K562 (cell line): ENCODE data around the gene ATP13A4. TPM values are rescaled to one million over a fixed set of nuclear protein-coding genes. Genes with fewer than 3 reads are reported as not detected.

Experiments used
- ATAC-seq: fragments of 200-7000 bp; cut with Tn5 transposase; 3 replicates; pipeline ENCODE4 v1.9.1; 2020; ENCODE audit warnings: moderate library complexity
- BruUV-seq: library from RNA; stranded (reverse); fragments of 400-500 nt; replicated peaks from 2 replicates; lab custom pipeline; 2021; lab: Mats Ljungman, UMichigan
- CTCF ChIA-PET: fragments of 300-600 bp; formaldehyde crosslinking; extraction: SDS; loops from one replicate; lab custom pipeline; 2021; ENCODE audit warnings: low intra/inter-chr PET ratio; lab: Yijun Ruan, JAX
- POLR2A ChIA-PET: fragments of 300-600, 350-650 bp; sonication (Branson Sonifier 250); formaldehyde crosslinking; extraction: SDS; loops from one replicate; lab custom pipeline; 2021; ENCODE audit warnings: antibody characterized with exemption, inconsistent platforms; lab: Yijun Ruan, JAX
- DNase-seq, 4 experiments: peaks; one replicate each; pipeline versions ENCODE4 v3.0.0 to v3.0.0-alpha.2; 2011 to 2018; ENCODE audit warnings: low spot score in 3 of 4, mixed read lengths in 3 of 4; ENCODE audit errors: extremely low read depth in 1 of 4
- FAIRE-seq: peaks from 2 replicates; lab custom pipeline; 2011; peaks lifted over from hg19 to GRCh38; lab: Jason Lieb, UNC
- H2AFZ ChIP-seq: 2 replicates; pipeline ENCODE4 v1.6.0; 2011; ENCODE audit warnings: low read depth, low read length, control low read depth, inconsistent platforms
- H3K27ac ChIP-seq: fragments of 200-600 bp; 3 replicates; pipeline ENCODE4 v1.8.0; 2011; ENCODE audit warnings: low read depth, mild to moderate bottlenecking, control low read depth, inconsistent platforms, low read length, moderate library complexity, mixed read lengths; ENCODE audit errors: extremely low read depth
- H3K27me3 ChIP-seq, 2 experiments: fragments of 300-600 bp in 1 of 2; 2 replicates in 1 of 2; 3 replicates in 1 of 2; pipeline versions ENCODE4 v1.6.0 to v1.8.0; 2011; ENCODE audit warnings: inconsistent platforms in 2 of 2, low read length in 2 of 2, mild to moderate bottlenecking in 1 of 2, mixed read lengths in 1 of 2, moderate library complexity in 1 of 2; ENCODE audit not compliant: control insufficient read depth in 2 of 2, insufficient read depth in 2 of 2
- H3K36me3 ChIP-seq: fragments of 300-600 bp; 3 replicates; pipeline ENCODE4 v1.8.0; 2011; ENCODE audit warnings: mild to moderate bottlenecking, low read length, inconsistent platforms; ENCODE audit not compliant: control insufficient read depth, insufficient read depth
- H3K4me1 ChIP-seq, 2 experiments: fragments of 200-600 bp in 1 of 2; replicated peaks in 1 of 2; 2 replicates in 1 of 2; 3 replicates in 1 of 2; pipeline versions ENCODE4 v1.5.1 to v1.8.0; 2011; ENCODE audit warnings: inconsistent platforms in 2 of 2, low read length in 2 of 2, mild to moderate bottlenecking in 1 of 2, mixed read lengths in 1 of 2, moderate library complexity in 1 of 2; ENCODE audit not compliant: control insufficient read depth in 2 of 2, insufficient read depth in 2 of 2
- H3K4me2 ChIP-seq: 2 replicates; pipeline ENCODE4 v1.6.1; 2011; ENCODE audit warnings: low read length, control low read depth, inconsistent platforms, mixed read lengths; ENCODE audit not compliant: insufficient read depth
- H3K4me3 ChIP-seq: fragments of 200-600 bp; sonication (generic), shearing (Covaris generic); 2 replicates; pipeline ENCODE4 v1.5.1; 2016; ENCODE audit warnings: control low read depth, inconsistent platforms
- H3K79me2 ChIP-seq: fragments of 200-600 bp; 3 replicates; pipeline ENCODE4 v1.8.0; 2011; ENCODE audit warnings: low read length, inconsistent platforms; ENCODE audit not compliant: control insufficient read depth, insufficient read depth
- H3K9ac ChIP-seq, 2 experiments: 2 replicates each; pipeline versions ENCODE4 v1.6.0 to v1.6.1; 2011; ENCODE audit warnings: low read depth in 2 of 2, low read length in 2 of 2, control low read depth in 1 of 2, inconsistent platforms in 1 of 2, mild to moderate bottlenecking in 1 of 2, mixed read lengths in 1 of 2; ENCODE audit not compliant: insufficient read depth in 1 of 2
- H3K9me1 ChIP-seq: one replicate; pipeline ENCODE4 v1.6.0; 2011; ENCODE audit warnings: inconsistent platforms, mild to moderate bottlenecking, low read length, moderate library complexity; ENCODE audit not compliant: control insufficient read depth, insufficient read depth
- H3K9me3 ChIP-seq: replicated peaks from 2 replicates; pipeline ENCODE4 v1.5.1; 2011; ENCODE audit warnings: low read depth, low read length, inconsistent platforms; ENCODE audit not compliant: control insufficient read depth, insufficient read depth
- H4K20me1 ChIP-seq: replicated peaks from 2 replicates; pipeline ENCODE4 v1.6.1; 2011; ENCODE audit warnings: low read length, inconsistent platforms, mixed read lengths; ENCODE audit not compliant: control insufficient read depth, insufficient read depth
- C11orf30 ChIP-seq: fragments of 450-650 bp; IDR thresholded peaks from 2 replicates; pipeline ENCODE4 v1.6.1; 2016; ENCODE audit warnings: low read depth, mild to moderate bottlenecking
- CEBPG ChIP-seq, 3 experiments: fragments of 200-800 bp in 1 of 3; sonication (Bioruptor generic) in 1 of 3; sonication (generic) in 1 of 3; formaldehyde crosslinking in 1 of 3; IDR thresholded peaks in 2 of 3; conservative IDR thresholded peaks in 1 of 3; 2 replicates each; pipeline versions ENCODE4 v1.6.1 to v1.8.0; 2016 to 2022; ENCODE audit warnings: missing compliant biosample characterization in 2 of 3, missing genetic modification characterization in 2 of 3, mild to moderate bottlenecking in 1 of 3, missing genetic modification reagents in 1 of 3
- GTF2A2 ChIP-seq: IDR thresholded peaks from 2 replicates; pipeline ENCODE4 v1.6.1; 2016; ENCODE audit warnings: mild to moderate bottlenecking, missing genetic modification characterization, missing compliant biosample characterization
- HMGN3 ChIP-seq: IDR thresholded peaks from 2 replicates; pipeline ENCODE4 v1.6.1; 2011; ENCODE audit warnings: borderline replicate concordance, low read depth, mild to moderate bottlenecking, mixed read lengths, low read length; ENCODE audit not compliant: insufficient read length; ENCODE audit errors: extremely low read depth
- OTX1 ChIP-seq: fragments of 450-650 bp; formaldehyde crosslinking; IDR thresholded peaks from 2 replicates; pipeline ENCODE4 v1.4.0; 2022; ENCODE audit warnings: mild to moderate bottlenecking
- PPARD ChIP-seq: fragments of 250-450 bp; sonication (Bioruptor Pico); IDR thresholded peaks from 2 replicates; pipeline ENCODE4 v1.8.0; 2022; ENCODE audit warnings: inconsistent platforms, mild to moderate bottlenecking, moderate library complexity
- STAT5A ChIP-seq: IDR thresholded peaks from 2 replicates; pipeline ENCODE4 v1.6.1; 2012; ENCODE audit warnings: low read length, inconsistent platforms, borderline replicate concordance
- ZNF174 ChIP-seq: fragments of 250-450 bp; sonication (Bioruptor Pico); IDR thresholded peaks from 2 replicates; pipeline ENCODE4 v1.4.0; 2020; ENCODE audit warnings: mild to moderate bottlenecking
- ZNF785 ChIP-seq: fragments of 250-450 bp; sonication (Bioruptor Pico); IDR thresholded peaks from 2 replicates; pipeline ENCODE4 v1.4.0; 2020; ENCODE audit warnings: mild to moderate bottlenecking
- WGBS: fragments of 100-300 bp; shearing (Covaris generic); methylation state at CpG from one replicate; pipeline ENCODE4 v1.1.6; 2016; ENCODE audit warnings: low coverage, mixed read lengths; ENCODE audit not compliant: insufficient coverage; ENCODE audit errors: missing lambda C conversion rate; 5-methylcytosine and 5-hydroxymethylcytosine counted together
- in situ Hi-C: fragments of 300-500 bp; cut with MboI; formaldehyde crosslinking; loops from 4 replicates; pipeline ENCODE4 v1.15.0; 2018; ENCODE audit warnings: inconsistent platforms, mixed read lengths
- intact Hi-C: fragments of 100-400 bp; cut with micrococcal nuclease; formaldehyde crosslinking; loops from 2 replicates; pipeline ENCODE4 v1.14.2; 2022
- polyA plus RNA-seq, 8 experiments: library from polyadenylated mRNA; depleted of rRNA in 4 of 8; stranded (reverse) in 5 of 8; unstranded in 3 of 8; fragments of >200 nt; fragmentation: Nextera tagmentation in 2 of 8; fragmentation: Illumina TruSeq in 1 of 8; extraction: Ambion mirVana in 2 of 8; extraction: Trizol in 1 of 8; gene quantifications; 2 replicates each; pipeline versions ENCODE4 v1.2.1 to v1.2.3, GENCODE V29; 2011 to 2014; ENCODE audit warnings: inconsistent platforms in 1 of 8, missing spikeins in 1 of 8
- total RNA-seq, 7 experiments: library from RNA; depleted of rRNA in 6 of 7; stranded (reverse); fragments of >200 nt in 6 of 7; fragmentation: Illumina TruSeq in 2 of 7; extraction: Trizol in 2 of 7; gene quantifications; 2 replicates each; pipeline versions ENCODE4 v1.2.1 to v1.2.3, GENCODE V29; 2011 to 2021; ENCODE audit warnings: low replicate concordance in 1 of 7
- TF ChIP-seq, protein P1 (sequence below), 2 experiments: IDR thresholded peaks in 1 of 2; conservative IDR thresholded peaks in 1 of 2; 2 replicates each; pipeline ENCODE4 v1.6.1; 2016; ENCODE audit warnings: low read depth in 2 of 2, mild to moderate bottlenecking in 1 of 2, missing compliant biosample characterization in 1 of 2, missing genetic modification characterization in 1 of 2, moderate library complexity in 1 of 2
- TF ChIP-seq, protein P2 (sequence below): fragments of 250-450 bp; sonication (Bioruptor Pico); IDR thresholded peaks from 2 replicates; pipeline ENCODE4 v1.9.0; 2021; ENCODE audit warnings: mild to moderate bottlenecking, inconsistent platforms

The ATP13A4 gene
- total and polyA plus RNA-seq, 9 of the 15 experiments (the other 6 are each of a cell fraction or from before 2014, with no cell fraction given): 0.03 to 0.14 (median 0.07) TPM; not detected in 6

DNA sequence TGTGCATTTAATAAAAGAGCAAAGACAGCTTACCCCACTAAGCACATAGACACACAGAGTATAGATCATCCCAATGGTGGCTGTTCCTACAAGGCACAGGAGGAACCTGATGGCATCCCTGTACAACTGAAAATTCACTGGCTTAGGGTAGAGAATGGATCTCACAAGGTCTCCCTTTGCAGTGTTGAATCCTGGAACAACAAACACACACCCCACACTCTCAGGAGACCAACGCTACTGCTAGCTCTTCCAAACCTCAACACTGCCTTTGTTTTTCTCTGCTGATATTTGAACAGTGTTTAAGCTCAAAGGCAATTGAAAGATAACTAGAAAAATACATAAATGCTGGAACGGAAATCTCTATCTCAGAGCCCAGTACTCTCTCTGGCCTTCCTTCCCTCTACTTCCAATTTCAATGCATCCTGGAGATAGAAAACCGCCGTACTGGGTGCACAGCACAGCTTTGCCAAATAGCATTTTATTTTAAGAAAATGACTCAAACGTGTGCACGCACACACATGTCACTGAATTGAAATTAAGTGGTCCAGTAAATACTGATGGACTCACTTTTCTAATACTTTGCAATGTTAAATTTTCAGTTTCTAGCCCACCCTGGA, 88.6 kb downstream of the ATP13A4 start:
- no peak overlapping the region for H3K4me2 ChIP-seq
- no peak for DNase-seq
- under 1% methylated on average over 6 of the region's 6 CpGs for WGBS
- intact Hi-C loops: loop anchor here (10.0 kb wide), 2 partner anchors 239 to 849 kb away; no protein-coding TSS in a partner anchor
- BruUV-seq: no TSS peak
- FAIRE-seq: no peak
- TF ChIP-seq CEBPG (CRISPR knock-in tag; IDR thresholded peaks at IDR 0.05) (no peak), CEBPG (tag; conservative IDR thresholded peaks at IDR 0.05 in 1 of 2, IDR thresholded peaks at IDR 0.05 in 1 of 2) (no peak), C11orf30 (no peak), HMGN3 (no peak), ZNF785 (CRISPR knock-in tag) (no peak), PPARD (no peak), OTX1 (CRISPR knock-in tag) (no peak), GTF2A2 (no peak), STAT5A (no peak), ZNF174 (CRISPR knock-in tag) (no peak)
- TF ChIP-seq, protein P1, sequence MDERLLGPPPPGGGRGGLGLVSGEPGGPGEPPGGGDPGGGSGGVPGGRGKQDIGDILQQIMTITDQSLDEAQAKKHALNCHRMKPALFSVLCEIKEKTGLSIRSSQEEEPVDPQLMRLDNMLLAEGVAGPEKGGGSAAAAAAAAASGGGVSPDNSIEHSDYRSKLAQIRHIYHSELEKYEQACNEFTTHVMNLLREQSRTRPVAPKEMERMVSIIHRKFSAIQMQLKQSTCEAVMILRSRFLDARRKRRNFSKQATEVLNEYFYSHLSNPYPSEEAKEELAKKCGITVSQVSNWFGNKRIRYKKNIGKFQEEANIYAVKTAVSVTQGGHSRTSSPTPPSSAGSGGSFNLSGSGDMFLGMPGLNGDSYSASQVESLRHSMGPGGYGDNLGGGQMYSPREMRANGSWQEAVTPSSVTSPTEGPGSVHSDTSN (CRISPR knock-in tag; IDR thresholded peaks at IDR 0.05; ENCODE audit: low read depth): no peak
- TF ChIP-seq, protein P1 (tag; conservative IDR thresholded peaks at IDR 0.05; ENCODE audit: low read depth): no peak
- TF ChIP-seq, protein P2, sequence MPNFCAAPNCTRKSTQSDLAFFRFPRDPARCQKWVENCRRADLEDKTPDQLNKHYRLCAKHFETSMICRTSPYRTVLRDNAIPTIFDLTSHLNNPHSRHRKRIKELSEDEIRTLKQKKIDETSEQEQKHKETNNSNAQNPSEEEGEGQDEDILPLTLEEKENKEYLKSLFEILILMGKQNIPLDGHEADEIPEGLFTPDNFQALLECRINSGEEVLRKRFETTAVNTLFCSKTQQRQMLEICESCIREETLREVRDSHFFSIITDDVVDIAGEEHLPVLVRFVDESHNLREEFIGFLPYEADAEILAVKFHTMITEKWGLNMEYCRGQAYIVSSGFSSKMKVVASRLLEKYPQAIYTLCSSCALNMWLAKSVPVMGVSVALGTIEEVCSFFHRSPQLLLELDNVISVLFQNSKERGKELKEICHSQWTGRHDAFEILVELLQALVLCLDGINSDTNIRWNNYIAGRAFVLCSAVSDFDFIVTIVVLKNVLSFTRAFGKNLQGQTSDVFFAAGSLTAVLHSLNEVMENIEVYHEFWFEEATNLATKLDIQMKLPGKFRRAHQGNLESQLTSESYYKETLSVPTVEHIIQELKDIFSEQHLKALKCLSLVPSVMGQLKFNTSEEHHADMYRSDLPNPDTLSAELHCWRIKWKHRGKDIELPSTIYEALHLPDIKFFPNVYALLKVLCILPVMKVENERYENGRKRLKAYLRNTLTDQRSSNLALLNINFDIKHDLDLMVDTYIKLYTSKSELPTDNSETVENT (CRISPR knock-in tag): no peak
- TF ChIP-seq, all 486 proteins: peak for 0
- Histone ChIP-seq H3K9me3 (no peaks in the 10 kb centered on the region), H3K4me1 (no peaks in the 10 kb centered on the region), H3K9me1 (no peaks in the 10 kb centered on the region), H3K27me3 (no peaks in the 10 kb centered on the region; a peak in 2 of 5 replicates), H3K36me3 (no peaks in the 10 kb centered on the region), H3K4me3 (no peak overlapping the region), H2AFZ (no peak overlapping the region), H3K79me2 (no peaks in the 10 kb centered on the region), H4K20me1 (no peaks in the 10 kb centered on the region), H3K9ac (no peak overlapping the region), H3K27ac (no peak overlapping the region)
- ChIA-PET CTCF (no interaction called here), POLR2A (interaction anchor here (0.8 kb wide), 1 partner anchor 12 kb away, joined by 5 read pairs; no protein-coding TSS in a partner anchor)
- ATAC-seq: no peak
- in situ Hi-C loops: no loop called here
